Bone marrow (tissue), 2 donors: ENCODE measurements around the gene LLPH.

Source experiments
- DNase-seq, 2 donors: peaks; one replicate each; lab custom pipeline; 2025; lab: John Stamatoyannopoulos, UW

Gene LLPH

DNA sequence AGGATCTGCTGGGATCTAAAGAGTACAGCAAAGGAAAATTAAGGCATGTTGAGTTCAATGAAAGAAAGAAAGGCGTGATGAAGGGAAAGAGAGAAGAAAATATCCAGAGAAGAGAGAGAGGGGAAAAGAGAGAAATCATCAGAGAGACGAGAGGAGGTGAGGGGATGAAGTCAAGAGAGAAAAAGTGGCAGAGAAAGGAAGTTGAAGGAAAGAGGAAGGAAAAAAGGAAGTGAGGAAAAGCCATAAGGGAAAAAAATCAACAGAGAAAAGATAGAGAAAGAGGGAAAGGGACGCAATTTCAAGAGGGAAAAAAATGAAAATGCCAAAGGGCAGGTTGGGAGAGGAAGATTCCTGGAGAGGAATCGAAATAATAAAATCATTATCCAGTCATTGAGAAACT is 40.4 kb downstream of the LLPH start:
- DNase-seq = no peak

GRCh38 chr12:66087365-66087943 is 43.1 kb downstream of the LLPH start:
- peak; percentile 7 to 22 for DNase-seq

- DNase-seq = no peak
Measured at GRCh38 chr12:66085998-66086397, 44.6 kb downstream of the LLPH start.

GRCh38 chr12:66085213-66085612 is 45.3 kb downstream of the LLPH start:
- DNase-seq = no peak

GRCh38 chr12:66083766-66084165 is 46.8 kb downstream of the LLPH start:
- no peak for DNase-seq

- no peak for DNase-seq
Measured at GRCh38 chr12:66082744-66083143, 47.8 kb downstream of the LLPH start.

- no peak for DNase-seq
Measured at GRCh38 chr12:66080791-66081190, 49.8 kb downstream of the LLPH start.

GRCh38 chr12:66077542-66077941 is 53.0 kb downstream of the LLPH start:
- DNase-seq = no peak

DNA sequence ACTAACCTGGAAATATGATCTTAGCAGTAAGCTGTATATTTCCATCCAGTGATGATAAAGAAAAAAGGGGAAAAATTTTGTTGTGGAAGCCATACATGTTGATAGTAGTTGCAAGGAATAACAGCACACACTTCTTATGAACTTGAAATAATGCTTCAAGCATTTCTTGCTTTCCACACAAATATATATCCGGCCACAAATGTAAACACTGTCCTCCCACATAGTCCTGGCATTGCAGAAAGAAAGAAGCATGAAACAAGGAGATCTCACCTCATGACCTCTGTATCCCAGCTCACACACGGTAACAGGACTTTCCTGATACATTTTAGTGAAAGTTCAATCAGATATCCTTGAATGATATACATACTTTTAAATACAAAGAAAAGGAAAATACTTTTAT is 56.0 kb downstream of the LLPH start:
- DNase-seq = no peak

GRCh38 chr12:66072566-66072965 is 58.0 kb downstream of the LLPH start:
- no peak for DNase-seq

GRCh38 chr12:66072135-66072534 is 58.4 kb downstream of the LLPH start:
- DNase-seq = no peak

DNA sequence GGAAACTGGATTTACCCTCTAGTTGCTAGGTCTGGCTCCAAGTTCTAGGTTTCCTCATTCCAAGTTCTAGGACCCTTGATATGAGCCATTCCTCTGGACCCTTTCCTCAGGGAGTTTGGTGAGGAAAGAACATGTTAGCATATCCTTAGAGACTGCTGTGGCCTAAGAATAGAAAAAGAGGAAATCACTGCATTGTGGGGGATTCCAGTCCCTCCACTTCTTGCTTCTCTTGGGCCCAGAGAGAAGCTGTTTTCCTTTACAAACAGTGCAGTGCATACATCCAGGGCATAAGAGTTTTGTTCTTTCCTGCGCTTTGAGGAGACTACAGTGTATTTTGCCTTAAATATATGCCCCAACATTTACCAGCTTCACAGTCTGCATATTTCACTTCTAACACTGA is 59.0 kb downstream of the LLPH start:
- DNase-seq = no peak

DNA sequence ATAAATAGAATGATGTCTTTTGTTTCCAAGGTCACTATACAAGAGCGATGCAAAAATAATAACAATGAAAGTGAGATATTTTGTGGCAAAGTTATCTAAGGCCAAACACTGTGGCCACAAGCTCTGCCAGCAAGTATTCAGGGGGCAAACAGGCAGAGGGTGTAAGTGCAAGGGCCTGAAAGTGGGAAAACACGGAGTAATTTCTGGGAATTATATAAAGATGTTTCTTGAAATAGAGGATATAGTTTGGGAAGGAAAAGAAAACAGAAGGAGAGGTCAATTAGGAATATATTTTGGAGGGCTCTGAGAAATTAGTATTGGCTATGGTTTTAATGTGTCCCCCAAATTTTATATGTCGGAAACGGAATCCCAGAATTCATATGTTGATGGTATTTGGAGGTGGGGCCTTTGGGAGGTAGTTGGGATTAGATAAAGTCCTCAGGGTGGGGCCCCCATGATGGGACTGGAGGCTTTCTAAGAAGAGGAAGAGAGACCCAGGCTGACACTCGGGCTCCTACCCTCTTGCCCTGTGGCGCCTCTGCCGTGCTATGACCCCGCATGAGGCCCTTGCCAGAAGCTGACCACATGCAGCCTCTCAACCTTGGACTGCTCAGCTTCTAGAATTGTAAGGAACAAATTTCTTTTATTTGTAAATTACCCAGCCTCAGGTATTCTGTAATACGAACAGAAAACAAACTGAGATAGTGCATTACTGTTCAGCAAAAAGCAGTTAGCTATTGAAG is 60.0 kb downstream of the LLPH start:
- DNase-seq = no peak

DNA sequence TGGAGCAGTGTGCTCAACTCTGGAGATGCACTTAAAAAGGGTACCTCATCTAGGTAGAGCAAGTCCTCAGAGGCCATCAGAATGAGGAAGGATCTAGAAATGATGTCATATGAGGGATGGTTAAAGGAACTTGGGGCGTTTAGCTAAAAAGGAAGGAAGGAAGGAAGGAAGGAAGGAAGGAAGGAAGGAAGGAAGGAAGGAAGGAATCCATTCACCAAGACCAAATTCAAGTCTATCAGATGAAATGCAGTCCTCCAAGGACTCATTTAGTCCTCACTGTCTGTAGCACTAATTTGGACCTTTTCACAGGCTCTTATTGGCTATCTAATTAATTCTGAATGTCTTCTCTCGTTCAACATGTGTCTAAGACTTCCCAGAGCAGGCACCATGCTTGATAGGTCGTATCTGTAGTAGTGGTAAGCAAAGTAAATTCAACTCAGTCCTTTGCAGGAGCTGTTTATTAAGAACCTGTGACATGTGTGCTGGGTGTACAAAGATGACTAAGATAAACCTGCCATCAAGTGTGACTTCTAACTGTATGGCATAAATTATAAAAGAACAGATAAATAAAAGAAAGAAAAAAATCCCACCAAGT is 63.5 kb downstream of the LLPH start:
- no peak for DNase-seq
